NCI-H82 (cell line): ENCODE results near the gene REPIN1.
A peak's percentile ranks its signal among the peaks of the same experiment; 100 is the strongest.

Source experiments
- DNase-seq: peaks from one replicate; lab custom pipeline; 2025; lab: John Stamatoyannopoulos, UW

REPIN1 gene

GRCh38 chr7:150368096-150368883, at the start of gene REPIN1:
TSS of gene REPIN1 (plus strand) at chr7:150368822. CDS start at chr7:150369712, 890 bp downstream.
- DNase-seq, result peak; percentile 89

- DNase-seq, result no peak
These were observed 46.9 kb upstream of the REPIN1 start for GRCh38 chr7:150321788-150322113.

- DNase-seq, result peak; percentile 38
These were observed 46.3 kb upstream of the REPIN1 start for GRCh38 chr7:150322114-150322832.

- DNase-seq, result peak; percentile 90
These were observed 45.6 kb upstream of the REPIN1 start, which contains the start of the genes ACTR3C and LRRC61 for GRCh38 chr7:150322833-150323681. TSS of gene ACTR3C (minus strand) at chr7:150323545. CDS start at chr7:150295296, 28,249 bp downstream. TSS of gene LRRC61 (plus strand) at chr7:150323355. CDS start at chr7:150336862, 13,507 bp downstream.

GRCh38 chr7:150323682-150324372, 44.8 kb upstream of the REPIN1 start:
- DNase-seq, result peak; percentile 61

- peak; percentile 61 for DNase-seq
These were observed 44.2 kb upstream of the REPIN1 start for GRCh38 chr7:150324373-150324961.

GRCh38 chr7:150325110-150325611, 43.5 kb upstream of the REPIN1 start:
- no peak for DNase-seq

GRCh38 chr7:150325901-150326300, 42.7 kb upstream of the REPIN1 start:
- DNase-seq, result no peak

- no peak for DNase-seq
These were observed 41.9 kb upstream of the REPIN1 start for GRCh38 chr7:150326657-150327268.

GRCh38 chr7:150327308-150327707, 41.3 kb upstream of the REPIN1 start:
- no peak for DNase-seq

GRCh38 chr7:150329331-150330120, 39.1 kb upstream of the REPIN1 start:
- DNase-seq, result no peak

GRCh38 chr7:150330211-150330885, 38.3 kb upstream of the REPIN1 start:
- no peak for DNase-seq

- no peak for DNase-seq
These were observed 35.6 kb upstream of the REPIN1 start for GRCh38 chr7:150332852-150333635.

GRCh38 chr7:150333659-150334058, 35.0 kb upstream of the REPIN1 start:
- DNase-seq, result no peak

GRCh38 chr7:150334108-150334507, 34.5 kb upstream of the REPIN1 start:
- no peak for DNase-seq

- DNase-seq, result no peak
These were observed 33.4 kb upstream of the REPIN1 start for GRCh38 chr7:150335108-150335773.

GRCh38 chr7:150335774-150336112, 32.9 kb upstream of the REPIN1 start:
- no peak for DNase-seq

GRCh38 chr7:150336746-150337145, 31.9 kb upstream of the REPIN1 start:
- DNase-seq, result no peak
